A172 (cell line): ENCODE data around the gene HYCC2. TPM values are rescaled to one million over a fixed set of nuclear protein-coding genes. Genes with fewer than 3 reads are reported as not detected.
"Not testable (repeated sequence)": the region's sequence is repeated elsewhere in the genome, so short reads cannot be mapped to it uniquely, and the experiment has no call there.

Source experiments
- DNase-seq: peaks from one replicate; pipeline ENCODE4 v3.0.0-alpha.2; 2015; ENCODE audit warnings: low spot score
- total RNA-seq: library from RNA; depleted of rRNA; stranded (reverse); fragments of >200 nt; shearing (Covaris generic); gene quantifications from 2 replicates; pipeline ENCODE4 v1.2.3, GENCODE V29; 2014

The HYCC2 gene
- total RNA-seq, 1 experiment from 2014 or later, result 22.8 TPM

DNA sequence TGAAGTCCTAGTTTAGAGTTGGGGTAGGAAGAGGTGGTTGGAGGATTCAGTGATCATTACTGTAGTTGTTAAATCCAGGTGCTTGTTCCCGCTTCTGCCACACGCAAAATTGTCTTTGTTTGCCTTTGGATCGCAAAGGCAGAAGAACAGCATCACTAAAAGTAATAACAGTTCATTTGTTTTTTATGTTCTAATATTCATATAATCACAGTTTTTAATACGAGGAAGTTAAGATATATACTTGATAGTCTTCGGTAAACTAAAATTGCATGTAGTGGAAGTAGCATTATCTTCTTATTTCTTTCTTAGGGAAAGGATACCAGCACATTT is 695 bp upstream of the HYCC2 start:
- DNase-seq, result no peak

DNA sequence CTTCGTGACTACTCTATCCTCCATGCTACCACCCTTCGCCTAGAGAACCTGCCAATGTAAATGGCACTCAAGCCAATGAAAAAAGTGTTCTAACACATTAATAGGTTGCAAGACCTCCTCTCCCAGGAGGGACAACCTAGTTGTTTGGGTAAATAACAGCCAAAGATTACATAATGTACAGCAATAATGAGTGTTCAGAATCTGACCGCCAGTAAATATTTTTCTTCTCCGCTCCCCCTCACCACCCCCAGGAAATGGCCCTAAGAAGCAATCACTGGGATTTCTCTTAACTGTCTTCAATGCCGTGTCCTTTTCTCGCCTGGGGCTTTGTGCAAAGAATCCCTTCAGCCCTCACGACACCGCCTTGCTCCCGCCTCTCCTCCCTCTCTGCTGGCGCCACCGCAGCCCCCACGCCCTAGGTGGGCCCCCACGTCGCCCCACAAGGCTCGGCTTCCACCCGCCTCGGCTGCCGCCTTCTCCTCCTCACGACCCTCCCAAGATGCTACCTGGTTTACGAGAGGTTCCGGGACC is 458 bp downstream of the HYCC2 start:
- peak; percentile 5 for DNase-seq

DNA sequence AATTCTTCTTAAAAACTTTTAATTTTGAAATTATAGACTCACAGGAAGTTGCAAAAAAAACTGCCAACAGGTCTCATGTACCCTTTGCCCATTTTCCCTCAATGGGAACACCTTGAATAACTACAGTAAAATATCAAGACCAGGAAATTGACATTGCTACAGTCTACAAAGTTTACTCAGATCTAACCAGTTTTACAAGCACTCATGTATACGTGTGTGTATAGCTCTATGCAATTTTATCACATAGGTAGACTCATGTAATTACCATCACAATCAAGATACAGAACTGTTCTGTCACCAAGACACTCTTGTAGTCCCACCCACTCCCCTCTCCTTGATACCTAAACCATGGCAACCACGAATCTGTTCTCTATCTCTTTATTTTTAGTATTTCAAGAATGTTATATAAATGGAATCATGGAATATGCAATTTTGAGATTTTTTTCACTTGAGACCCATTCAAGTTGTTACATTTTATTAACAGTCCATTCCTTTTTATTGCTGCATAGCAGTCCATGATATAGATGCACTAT is 6.6 kb downstream of the HYCC2 start:
- DNase-seq, result no peak

DNA sequence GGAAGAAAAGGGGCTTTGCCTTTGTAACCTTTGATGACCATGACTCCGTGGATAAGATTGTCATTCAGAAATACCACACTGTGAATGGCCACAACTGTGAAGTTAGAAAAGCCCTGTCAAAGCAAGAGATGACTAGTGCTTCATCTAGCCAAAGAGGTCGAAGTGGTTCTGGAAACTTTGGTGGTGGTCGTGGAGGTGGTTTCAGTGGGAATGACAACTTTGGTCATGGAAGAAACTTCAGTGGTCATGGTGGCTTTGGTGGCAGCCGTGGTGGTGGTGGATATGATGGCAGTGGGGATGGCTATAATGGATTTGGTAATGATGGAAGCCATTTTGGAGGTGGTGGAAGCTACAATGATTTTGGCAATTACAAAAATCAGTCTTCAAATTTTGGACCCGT is 8.0 kb downstream of the HYCC2 start:
- DNase-seq, result not testable (repeated sequence)

DNA sequence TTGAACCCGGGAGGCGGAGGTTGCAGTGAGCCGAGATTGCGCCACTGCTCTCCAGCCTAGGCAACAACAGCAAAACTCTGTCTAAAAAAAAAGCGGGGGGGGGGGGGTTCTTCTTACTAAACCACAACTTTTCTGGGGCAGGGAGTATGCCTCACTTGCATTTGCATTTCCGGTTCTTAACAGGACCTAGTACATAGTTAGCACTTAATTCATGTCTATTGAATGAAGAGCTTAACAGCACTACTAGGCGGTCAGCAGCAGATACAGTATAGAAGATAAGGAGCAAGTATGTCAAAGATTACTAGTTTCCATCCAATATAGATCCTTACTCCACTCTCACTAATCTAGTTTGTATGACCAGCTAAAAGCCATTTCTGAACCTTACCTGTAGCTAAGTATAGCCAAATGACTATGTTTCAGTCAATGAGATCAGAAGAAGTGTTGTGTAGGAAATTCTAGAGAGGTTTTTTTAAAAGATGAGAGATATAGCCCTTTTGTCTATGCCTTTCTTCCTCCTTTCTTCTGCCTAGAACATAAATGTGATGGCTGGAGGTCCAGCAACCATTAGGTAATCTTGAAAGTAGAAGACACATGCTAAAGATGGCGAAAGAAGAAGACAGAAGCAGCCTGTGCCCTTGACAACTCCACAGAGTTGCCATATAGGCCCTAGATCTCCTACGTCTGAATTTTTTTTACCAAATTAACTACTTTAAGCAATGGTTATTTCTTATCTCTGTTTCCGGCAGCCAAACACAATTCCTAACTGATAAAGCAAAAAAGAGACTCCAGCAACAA is 11.3 kb downstream of the HYCC2 start:
- no peak for DNase-seq

DNA sequence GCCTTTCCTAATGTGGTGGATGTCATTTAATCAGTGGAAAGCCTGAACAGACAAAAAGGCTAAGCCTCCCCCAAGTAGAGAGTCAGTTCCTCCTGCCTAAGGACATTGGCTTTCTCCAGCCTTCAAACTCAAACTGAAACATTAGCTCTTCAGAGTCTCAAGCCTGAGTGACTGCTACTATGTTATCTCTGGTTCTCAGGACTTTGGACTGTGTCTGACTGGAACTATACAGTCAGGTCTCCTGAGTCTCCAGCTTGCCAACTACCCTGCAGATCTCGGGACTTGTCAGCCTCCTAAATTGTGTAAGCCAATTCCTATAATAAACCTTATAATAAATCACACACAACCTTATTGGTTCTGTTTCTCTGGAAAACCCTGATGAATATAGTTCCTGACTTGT is 12.6 kb downstream of the HYCC2 start:
- no peak for DNase-seq

DNA sequence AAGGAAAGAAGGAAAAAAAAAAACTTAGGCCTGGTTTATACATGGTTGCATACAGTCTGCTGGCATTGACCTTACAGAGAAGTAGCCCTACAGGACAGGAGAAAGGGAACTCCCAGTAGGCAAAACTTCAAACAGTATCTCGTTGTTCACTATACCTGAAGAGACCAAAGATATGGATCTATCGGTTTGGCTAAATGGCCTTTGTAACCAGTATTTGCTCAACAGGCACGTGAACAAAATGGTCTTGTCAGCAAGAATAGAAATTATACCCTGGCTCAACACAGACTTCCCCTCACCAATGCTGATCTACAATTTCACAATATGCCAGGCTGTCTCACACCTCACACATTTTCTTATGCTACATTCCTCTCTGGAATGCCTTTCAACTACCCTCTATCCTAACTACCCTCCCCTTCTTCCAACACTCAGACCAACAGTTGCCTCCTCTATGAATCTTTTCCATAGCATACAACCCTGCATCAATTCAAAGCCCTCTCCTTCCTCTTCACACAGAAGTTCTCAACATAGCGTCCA is 13.7 kb downstream of the HYCC2 start:
- DNase-seq, result no peak

DNA sequence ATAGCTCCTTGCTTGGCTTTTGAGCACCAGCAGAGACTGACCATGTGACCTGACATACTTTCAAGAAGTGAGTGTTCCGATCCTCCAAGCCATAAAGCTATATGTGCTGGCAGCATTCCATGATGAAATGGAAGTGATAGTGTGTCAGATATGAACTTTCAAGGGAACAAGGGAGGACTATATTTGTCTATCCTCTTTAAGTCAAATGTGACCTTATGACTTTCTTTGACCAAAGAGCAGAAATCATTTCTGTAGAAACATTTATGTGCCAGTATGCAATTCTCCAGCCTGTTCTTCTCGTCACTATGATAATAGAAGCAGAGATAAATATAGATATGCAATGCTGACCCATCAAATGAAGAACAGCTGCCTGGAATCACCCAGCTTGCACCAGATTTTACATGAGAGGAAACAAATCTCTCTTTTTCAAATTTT is 14.4 kb downstream of the HYCC2 start:
- no peak for DNase-seq

DNA sequence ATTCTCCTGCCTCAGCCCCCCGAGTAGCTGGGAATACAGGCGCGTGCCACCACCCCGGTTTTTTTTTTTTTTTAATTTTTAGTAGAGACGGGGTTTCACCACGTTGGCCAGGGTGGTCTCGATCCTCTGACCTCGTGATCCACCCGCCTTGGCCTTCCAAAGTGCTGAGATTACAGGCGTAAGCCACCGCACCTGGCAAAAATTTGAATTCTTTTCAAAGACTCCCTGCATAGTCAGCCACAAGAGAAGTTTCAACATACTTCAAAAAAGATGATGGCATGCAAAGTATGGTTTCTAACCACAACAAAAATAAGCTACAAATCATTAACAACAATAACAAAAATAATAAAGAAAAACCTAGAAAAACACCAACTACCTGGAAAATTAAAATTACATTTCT is 22.0 kb downstream of the HYCC2 start:
- no peak for DNase-seq

DNA sequence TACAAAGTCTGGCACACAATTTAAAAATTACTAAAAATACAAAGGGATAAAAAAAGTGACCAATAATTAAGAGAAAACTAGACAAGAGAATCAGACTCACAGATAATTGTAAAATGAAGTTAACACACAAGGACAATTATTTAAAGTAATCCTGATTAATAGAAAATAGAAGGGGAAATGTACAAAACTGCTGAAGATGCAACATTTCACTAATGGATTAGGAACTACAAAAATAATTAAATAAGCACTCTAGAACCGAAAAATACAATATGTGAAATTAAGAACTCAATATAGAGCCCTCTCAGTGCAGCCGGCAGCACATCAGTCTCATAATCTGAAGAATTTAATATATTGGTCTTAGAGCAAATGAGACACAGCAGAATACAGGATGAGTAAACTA is 24.6 kb downstream of the HYCC2 start:
- no peak for DNase-seq

DNA sequence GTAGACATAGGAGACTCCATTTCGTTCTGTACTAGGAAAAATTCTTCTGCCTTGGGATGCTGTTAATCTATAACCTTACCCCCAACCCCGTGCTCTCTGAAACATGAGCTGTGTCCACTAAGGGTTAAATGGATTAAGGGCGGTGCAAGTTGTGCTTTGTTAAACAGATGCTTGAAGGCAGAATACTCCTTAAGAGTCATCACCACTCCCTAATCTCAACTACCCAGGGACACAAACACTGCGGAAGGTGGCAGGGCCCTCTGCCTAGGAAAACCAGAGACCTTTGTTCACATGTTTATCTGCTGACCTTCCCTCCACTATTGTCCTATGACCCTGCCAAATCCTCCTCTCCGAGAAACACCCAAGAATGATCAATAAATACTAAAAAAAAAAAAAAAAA is 28.4 kb downstream of the HYCC2 start:
- not testable (repeated sequence) for DNase-seq

DNA sequence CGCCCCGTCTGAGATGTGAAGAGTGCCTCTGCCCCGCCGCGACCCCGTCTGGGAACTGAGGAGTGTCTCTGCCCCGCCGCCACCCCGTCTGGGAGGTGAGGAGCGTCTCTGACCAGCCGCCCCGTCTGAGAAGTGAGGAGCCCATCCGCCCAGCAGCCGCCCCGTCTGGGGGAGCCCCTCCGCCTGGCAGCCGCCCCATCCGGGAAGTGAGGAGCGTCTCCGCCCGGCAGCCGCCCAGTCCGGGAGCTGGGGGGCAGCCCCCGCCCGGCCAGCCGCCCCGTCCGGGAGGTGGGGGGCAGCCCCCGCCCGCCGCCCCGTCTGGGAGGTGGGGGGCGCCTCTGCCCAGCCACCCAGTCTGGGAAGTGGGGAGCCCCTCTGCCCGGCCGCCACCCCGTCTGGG is 29.0 kb downstream of the HYCC2 start:
- DNase-seq, result not testable (repeated sequence)

DNA sequence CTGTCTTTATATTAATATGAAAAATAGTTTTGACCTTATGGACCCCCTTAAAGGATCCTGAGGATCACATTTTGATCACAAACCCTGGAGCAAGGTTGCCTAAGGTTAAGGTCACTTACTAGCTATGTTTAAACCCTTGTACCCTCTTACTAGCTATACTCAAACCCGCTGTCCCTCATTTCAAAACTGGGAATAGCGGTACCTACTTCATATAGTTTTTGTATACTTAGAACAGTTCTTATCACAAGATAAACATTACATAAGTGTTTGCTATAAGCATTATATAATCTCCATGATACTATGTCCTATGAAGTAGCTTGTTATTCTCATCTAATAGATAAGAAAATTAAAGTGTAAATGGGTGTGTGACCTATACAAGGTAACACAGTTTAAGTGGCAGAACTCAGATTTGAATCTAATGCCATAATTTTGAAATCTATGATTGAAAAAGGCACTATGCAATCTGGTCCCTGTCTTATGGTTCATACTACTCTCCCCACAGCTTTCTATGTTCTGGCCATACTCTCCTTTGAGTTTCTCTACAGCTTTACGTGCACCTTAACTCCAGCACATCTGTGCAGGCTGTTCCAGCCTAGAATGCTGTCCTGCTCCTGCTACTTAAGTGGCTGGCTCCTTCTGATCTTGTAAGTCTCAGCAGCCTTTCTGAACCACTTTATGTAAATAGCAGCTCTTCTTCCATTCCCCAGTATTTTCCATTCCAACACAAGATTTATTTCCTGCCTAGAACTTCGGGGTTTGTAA is 30.4 kb downstream of the HYCC2 start:
- no peak for DNase-seq

DNA sequence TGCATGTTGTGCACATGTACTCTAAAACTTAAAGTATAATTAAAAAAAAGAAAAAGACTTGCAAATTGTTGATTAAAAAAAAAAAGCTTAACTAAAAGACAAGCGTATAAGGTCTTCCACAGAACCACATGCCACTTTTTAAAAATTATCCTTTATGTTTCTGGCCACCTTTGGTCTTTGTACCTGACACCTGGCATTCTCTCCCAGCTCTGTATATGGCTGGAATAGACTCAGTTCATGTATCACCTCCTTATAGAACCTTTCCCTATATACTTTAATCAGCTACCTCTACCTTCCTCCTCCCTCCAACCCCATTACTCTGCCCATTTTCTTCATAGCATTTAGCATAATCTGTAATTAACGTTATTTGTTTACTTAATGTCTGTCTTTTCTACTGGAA is 32.6 kb downstream of the HYCC2 start:
- no peak for DNase-seq

DNA sequence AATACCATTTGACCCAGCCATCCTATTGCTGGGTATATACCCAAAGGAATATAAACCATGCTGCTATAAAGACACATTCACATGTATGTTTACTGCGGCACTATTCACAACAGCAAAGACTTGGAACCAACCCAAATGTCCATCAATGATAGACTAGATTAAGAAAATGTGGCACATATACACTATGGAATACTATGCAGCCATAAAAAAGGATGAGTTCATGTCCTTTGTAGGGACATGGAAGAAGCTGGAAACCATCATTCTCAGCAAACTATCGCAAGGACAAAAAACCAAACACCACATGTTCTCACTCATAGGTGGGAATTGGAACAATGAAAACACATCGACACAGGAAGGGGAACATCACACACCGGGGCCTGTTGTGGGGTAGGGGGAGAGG is 33.1 kb downstream of the HYCC2 start:
- DNase-seq, result not testable (repeated sequence)

DNA sequence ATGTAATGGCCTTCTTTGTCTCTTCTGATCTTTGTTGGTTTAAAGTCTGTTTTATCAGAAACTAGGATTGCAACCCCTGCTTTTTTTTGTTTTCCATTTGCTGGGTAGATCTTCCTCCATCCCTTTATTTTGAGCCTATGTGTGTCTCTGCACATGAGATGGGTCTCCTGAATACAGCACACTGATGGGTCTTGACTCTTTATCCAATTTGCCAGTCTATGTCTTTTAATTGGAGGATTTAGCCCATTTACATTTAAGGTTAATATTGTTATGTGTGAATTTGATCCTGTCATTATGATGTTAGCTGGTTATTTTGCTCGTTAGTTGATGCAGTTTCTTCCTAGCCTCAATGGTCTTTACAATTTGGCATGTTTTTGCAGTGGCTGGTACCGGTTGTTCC is 37.1 kb downstream of the HYCC2 start:
- not testable (repeated sequence) for DNase-seq

DNA sequence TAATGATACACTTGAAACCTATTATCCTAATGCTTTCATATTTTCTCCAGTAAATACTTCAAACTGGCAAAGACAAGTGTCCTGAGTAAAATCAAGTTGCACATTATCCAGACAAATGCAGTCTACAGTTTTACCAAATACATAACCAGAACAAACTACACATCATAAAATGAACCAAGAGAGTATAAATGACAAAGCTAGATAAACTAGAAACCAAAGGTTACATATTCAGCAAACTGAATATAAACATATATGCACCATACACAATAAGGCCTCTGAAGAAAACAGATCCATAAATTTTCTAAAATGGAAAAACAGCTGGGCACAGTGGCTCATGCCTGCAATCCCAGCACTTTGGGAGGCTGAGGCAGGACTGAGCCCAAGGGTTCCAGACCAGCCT is 47.0 kb downstream of the HYCC2 start:
- DNase-seq, result no peak

DNA sequence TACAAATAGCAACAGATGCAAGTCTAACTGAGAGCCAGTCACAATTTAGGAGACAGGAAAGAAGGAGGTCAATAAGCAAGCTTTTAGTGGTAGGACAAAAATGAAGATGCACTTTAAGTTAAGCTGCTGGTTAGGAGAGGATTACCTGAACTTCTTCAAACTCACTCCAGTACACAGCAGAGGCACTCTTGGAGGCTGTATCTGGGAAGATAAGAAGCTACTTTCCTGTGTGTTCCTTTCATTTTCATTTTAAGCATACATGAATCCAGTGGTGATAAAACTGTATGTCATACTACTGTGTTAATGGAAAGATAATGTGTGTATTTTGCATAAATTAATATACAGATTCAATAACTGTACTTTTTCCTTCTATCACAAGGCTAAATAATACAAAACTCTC is 49.6 kb downstream of the HYCC2 start:
- no peak for DNase-seq
